ENCODE results near the gene STX1A.
"Not testable (repeated sequence)": the region's sequence is repeated elsewhere in the genome, so short reads cannot be mapped to it uniquely, and the experiment has no call there.

Gene STX1A

DNA sequence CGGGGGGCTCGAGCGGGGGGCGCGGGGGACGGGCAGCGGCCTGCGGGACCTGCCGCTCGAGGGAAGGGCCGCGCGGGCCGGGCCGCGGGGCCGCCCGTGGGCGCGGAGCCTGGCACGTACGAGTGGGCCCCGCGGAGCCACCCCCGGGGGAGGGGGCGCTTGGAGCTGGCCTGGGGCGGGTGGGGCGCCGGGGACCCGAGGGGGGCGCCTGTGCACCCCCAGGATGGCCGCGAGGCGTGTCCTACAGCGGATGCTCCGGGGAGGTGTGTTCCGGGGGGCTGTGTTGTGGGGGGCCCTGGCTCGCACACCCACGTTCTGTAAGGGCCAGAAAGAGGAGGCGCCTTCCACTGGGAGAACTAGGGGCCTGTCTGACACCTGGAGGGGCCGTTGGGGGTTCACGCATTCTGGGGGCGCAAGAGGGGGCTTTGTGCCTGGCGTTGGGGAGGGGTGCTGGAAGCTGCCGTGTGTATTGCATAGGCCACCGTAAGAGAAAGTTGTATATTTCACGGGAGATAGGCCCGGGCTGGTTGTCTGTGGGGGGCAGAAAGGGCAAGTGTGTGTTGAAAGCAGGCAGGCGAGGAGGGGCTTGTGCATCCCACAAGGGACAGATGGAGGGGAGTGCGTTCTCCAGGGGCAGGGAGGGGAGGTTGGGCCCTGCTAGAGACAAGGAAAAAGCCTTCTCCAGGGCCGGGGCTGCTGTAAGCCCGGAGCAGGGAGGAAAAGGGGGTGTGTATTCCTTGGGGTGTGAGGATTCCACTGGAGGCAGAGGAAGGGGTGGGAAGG lies 51.2 kb downstream of the STX1A start:
- Mint-ChIP-seq H3K27ac (no peak overlapping the region), H3K27me3 (peaks cover 31% of the 10 kb centered on the region), H3K9me3 (no peaks in the 10 kb centered on the region)

DNA sequence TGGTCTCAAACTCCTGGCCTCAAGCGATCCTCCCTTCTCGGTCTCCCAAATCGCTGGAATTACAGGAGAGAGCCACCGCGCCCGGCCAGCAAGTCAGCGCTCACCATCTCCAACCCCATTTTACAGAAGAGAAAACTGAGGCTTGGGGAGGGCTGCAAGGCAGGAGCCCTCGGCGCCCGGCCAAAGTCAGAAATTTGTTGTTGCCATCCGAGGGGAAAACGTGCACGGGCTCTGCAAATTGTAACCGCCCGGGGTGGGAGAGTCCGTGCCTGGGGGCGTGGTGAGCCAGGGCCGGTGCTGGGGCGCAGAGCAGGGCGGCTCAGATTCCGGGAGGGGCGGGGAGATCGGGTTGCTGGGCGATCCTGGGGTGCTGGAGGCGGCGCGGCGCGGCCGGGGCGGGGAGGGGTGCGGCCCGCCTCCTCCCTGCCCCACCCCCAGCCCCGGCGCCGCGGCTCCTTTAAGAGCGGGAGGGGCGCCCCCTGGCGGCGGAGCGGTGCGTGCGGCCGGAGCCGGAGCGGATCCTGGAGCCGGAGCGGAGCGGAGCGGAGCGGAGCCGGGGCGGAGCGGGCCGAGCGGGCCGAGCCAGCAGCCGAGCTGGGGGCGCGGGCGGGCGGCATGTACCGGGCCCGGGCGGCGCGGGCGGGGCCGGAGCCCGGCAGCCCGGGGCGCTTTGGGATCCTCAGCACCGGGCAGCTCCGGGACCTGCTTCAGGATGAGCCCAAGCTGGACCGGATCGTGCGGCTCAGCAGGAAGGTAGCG lies 51.9 kb downstream of the STX1A start, which contains the start of gene VPS37D:
Gene VPS37D (plus strand): TSS at position 488 of the 759 bp plus-strand sequence. CDS start 128 bp downstream, at position 616.
- peaks cover 10% of the 10 kb centered on the region for H3K4me1 Mint-ChIP-seq (ENCODE audit: low read depth)

More for the DNA sequence above, 51.2 kb downstream of the STX1A start:
- no peaks in the 10 kb centered on the region for H3K36me3 Mint-ChIP-seq (ENCODE audit: low read depth)
- peak overlapping the region; percentile 51 for H3K4me3 Mint-ChIP-seq
- peaks cover 10% of the 10 kb centered on the region for H3K4me1 Mint-ChIP-seq (ENCODE audit: low read depth)

DNA sequence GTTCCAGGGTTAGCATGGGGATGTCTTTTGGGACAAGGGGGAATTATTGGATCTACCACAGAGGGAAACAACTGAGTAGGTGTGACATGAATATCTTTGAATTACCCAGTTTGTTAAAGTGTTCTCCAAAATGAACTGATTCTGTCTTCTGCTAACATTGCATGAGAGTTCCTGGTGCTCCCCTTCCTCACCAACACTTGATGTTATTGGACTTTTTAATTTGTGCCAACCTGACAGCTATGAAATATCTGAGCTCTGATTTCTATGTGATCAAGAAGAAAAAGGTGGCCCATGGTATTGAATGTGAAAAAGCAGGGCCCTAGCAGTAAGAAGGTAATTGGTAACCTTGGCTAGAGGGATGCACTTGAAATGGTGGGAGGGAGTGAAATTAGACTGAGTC lies 56.4 kb downstream of the STX1A start:
- peaks cover 36% of the 10 kb centered on the region for H3K27me3 Mint-ChIP-seq
- no peak overlapping the region for H3K27ac Mint-ChIP-seq

More for the DNA sequence above, 51.9 kb downstream of the STX1A start, which contains the start of gene VPS37D:
- Mint-ChIP-seq H3K36me3 (ENCODE audit: low read depth) (no peaks in the 10 kb centered on the region), H3K4me3 (peak within 1 kb of the TSS; percentile 60), H3K27ac (no peak within 1 kb of the TSS), H3K27me3 (peaks cover 38% of the 10 kb centered on the region), H3K9me3 (no peaks in the 10 kb centered on the region)

DNA sequence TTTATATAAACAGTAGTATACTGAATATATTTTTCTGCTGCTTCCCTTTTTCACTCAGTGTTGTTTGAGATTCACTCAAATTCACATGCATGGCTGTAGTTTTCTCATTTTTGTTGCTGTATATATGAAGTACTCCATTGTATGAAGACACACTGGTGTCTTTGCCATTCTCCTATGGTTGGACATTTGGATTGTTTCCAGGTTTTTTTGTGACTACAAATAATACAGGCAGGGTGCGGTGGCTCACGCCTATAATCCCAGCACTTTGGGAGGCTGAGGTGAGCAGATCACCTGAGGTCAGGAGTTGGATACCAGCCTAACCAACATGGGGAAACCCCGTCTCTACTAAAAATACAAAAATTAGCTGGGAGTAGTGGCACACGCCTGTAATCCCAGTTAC lies 58.9 kb downstream of the STX1A start:
- not testable (repeated sequence) for H3K27ac Mint-ChIP-seq; H3K4me1 Mint-ChIP-seq (ENCODE audit: low read depth); H3K36me3 Mint-ChIP-seq (ENCODE audit: low read depth); H3K9me3 Mint-ChIP-seq; H3K4me3 Mint-ChIP-seq
- peaks cover 28% of the 10 kb centered on the region for H3K27me3 Mint-ChIP-seq

More for the DNA sequence above, 56.4 kb downstream of the STX1A start:
- Mint-ChIP-seq H3K9me3 (no peaks in the 10 kb centered on the region), H3K4me1 (ENCODE audit: low read depth) (peaks cover 5% of the 10 kb centered on the region), H3K36me3 (ENCODE audit: low read depth) (no peaks in the 10 kb centered on the region), H3K4me3 (no peak overlapping the region)

DNA sequence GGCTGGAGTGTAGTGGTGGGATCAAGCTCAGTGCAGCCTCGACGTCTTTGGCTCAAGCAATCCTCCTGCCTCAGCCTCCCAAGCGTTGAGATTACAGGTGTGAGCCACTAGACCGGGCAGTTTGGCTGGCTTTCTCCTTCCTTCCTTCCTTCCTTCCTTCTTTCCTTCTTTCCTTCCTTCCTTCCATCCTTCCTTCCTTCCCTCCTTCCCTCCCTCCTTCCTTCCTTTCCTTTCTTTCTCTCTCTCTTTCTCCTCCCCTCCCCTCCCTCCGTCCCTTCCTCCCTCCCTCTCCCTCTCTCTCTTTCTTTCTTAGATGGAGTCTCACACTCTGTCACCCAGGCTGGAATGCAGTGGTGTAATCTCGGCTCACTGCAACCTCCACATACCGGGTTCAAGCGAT lies 59.5 kb downstream of the STX1A start:
- Mint-ChIP-seq H3K27ac (no peak overlapping the region), H3K4me1 (ENCODE audit: low read depth) (no peaks in the 10 kb centered on the region), H3K9me3 (no peaks in the 10 kb centered on the region), H3K36me3 (ENCODE audit: low read depth) (no peaks in the 10 kb centered on the region), H3K4me3 (no peak overlapping the region), H3K27me3 (peaks cover 28% of the 10 kb centered on the region)

DNA sequence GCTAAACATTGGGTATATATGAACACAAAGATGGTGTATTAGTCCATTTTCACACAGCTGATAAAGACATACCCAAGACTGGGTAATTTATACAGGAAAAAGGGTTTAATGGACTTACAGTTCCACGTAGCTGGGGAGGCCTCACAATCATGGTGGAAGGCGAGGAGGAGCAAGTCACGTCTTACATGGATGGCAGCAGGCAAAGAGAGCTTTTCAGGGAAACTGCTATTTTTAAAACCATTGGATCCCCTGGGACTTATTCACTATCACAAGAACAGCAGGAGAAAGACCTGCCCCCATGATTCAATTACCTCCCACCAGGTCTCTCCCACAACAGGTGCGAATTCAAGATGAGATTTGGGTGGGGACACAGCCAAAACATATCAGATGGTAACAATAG lies 64.2 kb downstream of the STX1A start:
- H3K27me3 Mint-ChIP-seq, result peaks cover 33% of the 10 kb centered on the region
- H3K4me3 Mint-ChIP-seq; H3K9me3 Mint-ChIP-seq; H3K4me1 Mint-ChIP-seq (ENCODE audit: low read depth); H3K36me3 Mint-ChIP-seq (ENCODE audit: low read depth); H3K27ac Mint-ChIP-seq: not testable (repeated sequence)

DNA sequence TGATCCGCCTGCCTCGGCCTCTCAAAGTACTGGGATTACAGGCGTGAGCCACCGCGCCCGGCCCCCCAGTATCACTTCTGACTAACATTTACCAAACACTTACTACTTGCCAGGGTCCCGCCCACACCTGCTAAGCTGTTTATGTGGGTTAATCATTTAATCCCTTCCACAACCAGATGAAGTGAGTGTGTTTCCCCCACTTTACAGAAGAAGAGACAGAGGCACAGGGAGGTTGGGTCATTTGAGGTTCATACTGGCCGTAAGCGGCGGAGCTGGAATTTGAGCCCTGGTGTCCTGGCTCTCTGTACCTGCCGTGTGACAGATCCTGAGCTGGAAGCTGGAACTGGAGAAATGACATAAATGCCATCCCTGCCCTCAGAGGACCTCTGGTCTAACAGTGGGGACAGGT lies 66.9 kb downstream of the STX1A start:
- Mint-ChIP-seq H3K4me3 (no peak overlapping the region), H3K9me3 (no peaks in the 10 kb centered on the region), H3K27ac (no peak overlapping the region), H3K36me3 (ENCODE audit: low read depth) (no peaks in the 10 kb centered on the region), H3K27me3 (peaks cover 55% of the 10 kb centered on the region), H3K4me1 (ENCODE audit: low read depth) (peaks cover 4% of the 10 kb centered on the region)

DNA sequence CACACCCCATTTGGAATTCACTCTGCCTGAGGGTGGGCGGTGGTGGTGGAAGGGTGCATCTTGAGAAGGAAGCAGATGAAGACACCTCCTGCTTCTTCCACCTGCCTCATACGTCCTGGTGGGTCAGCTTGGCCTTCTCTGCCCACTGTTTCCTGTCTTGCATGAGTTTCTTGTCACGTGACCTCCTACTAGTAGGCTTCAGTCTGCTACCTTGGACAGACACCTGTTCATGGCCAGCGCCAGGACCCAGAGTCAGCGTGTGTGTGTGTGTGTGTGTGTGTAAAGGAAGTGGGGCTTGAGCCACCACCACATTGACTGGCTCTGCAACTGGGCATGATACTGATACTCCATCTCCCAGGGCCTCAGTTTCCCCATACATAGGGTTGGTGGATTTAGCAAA lies 68.9 kb downstream of the STX1A start:
- Mint-ChIP-seq H3K27me3 (peaks cover 68% of the 10 kb centered on the region), H3K27ac (no peak overlapping the region), H3K9me3 (no peaks in the 10 kb centered on the region)

DNA sequence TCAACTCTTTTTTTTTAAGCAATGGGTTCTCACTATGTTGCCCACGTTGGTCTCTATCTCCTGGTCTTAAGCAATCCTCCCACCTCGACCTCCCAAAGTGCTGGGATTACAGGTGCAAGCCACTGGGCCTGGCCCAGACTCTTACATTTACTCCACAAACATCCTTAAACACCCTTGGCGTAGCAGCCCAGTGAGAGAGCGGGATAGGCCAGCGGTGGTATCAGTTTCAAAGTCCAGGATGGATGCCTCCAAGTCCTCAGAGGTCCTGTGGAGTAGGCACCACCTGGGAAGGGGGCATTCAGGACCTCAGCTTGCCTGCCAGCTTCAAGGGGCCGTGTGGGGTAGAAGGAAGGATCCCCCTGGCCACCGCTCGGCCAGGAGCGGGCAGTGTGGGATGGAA lies 69.9 kb downstream of the STX1A start:
- Mint-ChIP-seq H3K27ac (no peak overlapping the region), H3K4me1 (ENCODE audit: low read depth) (peaks cover 4% of the 10 kb centered on the region), H3K27me3 (peaks cover 72% of the 10 kb centered on the region), H3K36me3 (ENCODE audit: low read depth) (no peaks in the 10 kb centered on the region), H3K4me3 (no peak overlapping the region), H3K9me3 (no peaks in the 10 kb centered on the region)

More for the DNA sequence above, 68.9 kb downstream of the STX1A start:
- Mint-ChIP-seq H3K4me1 (ENCODE audit: low read depth) (peaks cover 4% of the 10 kb centered on the region), H3K36me3 (ENCODE audit: low read depth) (no peaks in the 10 kb centered on the region), H3K4me3 (no peak overlapping the region)
